SK-N-SH (cell line): ENCODE results near the gene ASTN2.

ENCODE experiments used
- FOXJ3 ChIP-seq: sonication (generic); formaldehyde crosslinking; IDR thresholded peaks from 2 replicates; pipeline ENCODE4 v1.5.1; 2020; ENCODE audit warnings: mild to moderate bottlenecking, missing genetic modification reagents
- JUND ChIP-seq: IDR thresholded peaks from 2 replicates; pipeline ENCODE4 v1.4.0; 2012
- MEF2A ChIP-seq: IDR thresholded peaks from 2 replicates; pipeline ENCODE4 v1.4.0; 2012; ENCODE audit warnings: low read depth, borderline replicate concordance
- POLR2AphosphoS5 ChIP-seq: IDR thresholded peaks from 2 replicates; pipeline ENCODE4 v1.6.1; 2012; ENCODE audit warnings: low read depth, low read length
- RAD21 ChIP-seq: IDR thresholded peaks from 2 replicates; pipeline ENCODE4 v1.6.1; 2012; ENCODE audit warnings: mild to moderate bottlenecking, low read length
- RCOR1 ChIP-seq: fragments of 150-350 bp; IDR thresholded peaks from 2 replicates; pipeline ENCODE4 v1.6.1; 2017; ENCODE audit warnings: antibody characterized with exemption, low read length
- RFX5 ChIP-seq: IDR thresholded peaks from 2 replicates; pipeline ENCODE4 v1.6.1; 2012; ENCODE audit warnings: mild to moderate bottlenecking, improper control_type of control experiment, low read length
- SIN3A ChIP-seq: IDR thresholded peaks from 2 replicates; pipeline ENCODE4 v1.6.1; 2012; ENCODE audit warnings: low read depth, mild to moderate bottlenecking, low read length, moderate library complexity, borderline replicate concordance
- TAF1 ChIP-seq: IDR thresholded peaks from 2 replicates; pipeline ENCODE4 v1.6.1; 2012; ENCODE audit warnings: low read depth, mild to moderate bottlenecking, low read length, moderate library complexity, borderline replicate concordance
- TF ChIP-seq, protein P1 (sequence below): fragments of 200-600 bp; sonication (generic); IDR thresholded peaks from 2 replicates; pipeline ENCODE4 v1.6.1; 2017; ENCODE audit warnings: antibody characterized with exemption, mild to moderate bottlenecking, moderate library complexity
- TF ChIP-seq, protein P2 (sequence below): IDR thresholded peaks from 2 replicates; pipeline ENCODE4 v1.6.1; 2012; ENCODE audit warnings: mild to moderate bottlenecking, low read depth, low read length, moderate library complexity

DNA sequence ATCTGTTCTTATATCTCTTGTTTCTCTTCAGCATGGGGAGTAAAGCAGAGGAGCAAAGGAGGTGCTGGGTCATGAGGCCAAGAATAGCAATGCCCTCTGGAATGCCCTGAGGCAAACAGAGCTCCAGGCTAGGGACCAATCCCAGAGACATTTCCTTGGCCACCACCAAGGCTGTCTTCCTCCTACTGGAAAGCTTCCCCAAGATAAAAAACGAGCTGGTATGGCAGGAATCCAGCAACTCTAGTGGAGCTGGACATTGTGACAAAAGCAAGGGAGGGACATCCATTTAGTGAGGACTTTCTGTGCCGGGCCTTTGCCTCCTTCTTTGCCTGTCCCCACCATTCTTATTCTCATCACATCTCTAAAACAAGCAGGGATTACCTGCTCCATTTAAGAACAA is 161.6 kb downstream of the ASTN2 start:
- TF ChIP-seq, protein P1, sequence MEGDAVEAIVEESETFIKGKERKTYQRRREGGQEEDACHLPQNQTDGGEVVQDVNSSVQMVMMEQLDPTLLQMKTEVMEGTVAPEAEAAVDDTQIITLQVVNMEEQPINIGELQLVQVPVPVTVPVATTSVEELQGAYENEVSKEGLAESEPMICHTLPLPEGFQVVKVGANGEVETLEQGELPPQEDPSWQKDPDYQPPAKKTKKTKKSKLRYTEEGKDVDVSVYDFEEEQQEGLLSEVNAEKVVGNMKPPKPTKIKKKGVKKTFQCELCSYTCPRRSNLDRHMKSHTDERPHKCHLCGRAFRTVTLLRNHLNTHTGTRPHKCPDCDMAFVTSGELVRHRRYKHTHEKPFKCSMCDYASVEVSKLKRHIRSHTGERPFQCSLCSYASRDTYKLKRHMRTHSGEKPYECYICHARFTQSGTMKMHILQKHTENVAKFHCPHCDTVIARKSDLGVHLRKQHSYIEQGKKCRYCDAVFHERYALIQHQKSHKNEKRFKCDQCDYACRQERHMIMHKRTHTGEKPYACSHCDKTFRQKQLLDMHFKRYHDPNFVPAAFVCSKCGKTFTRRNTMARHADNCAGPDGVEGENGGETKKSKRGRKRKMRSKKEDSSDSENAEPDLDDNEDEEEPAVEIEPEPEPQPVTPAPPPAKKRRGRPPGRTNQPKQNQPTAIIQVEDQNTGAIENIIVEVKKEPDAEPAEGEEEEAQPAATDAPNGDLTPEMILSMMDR = no peak
- TF ChIP-seq RAD21 (no peak), SIN3A (no peak), MEF2A (no peak), POLR2AphosphoS5 (no peak), FOXJ3 (no peak), JUND (no peak), RCOR1 (no peak), TAF1 (no peak), RFX5 (no peak)
- TF ChIP-seq, protein P2, sequence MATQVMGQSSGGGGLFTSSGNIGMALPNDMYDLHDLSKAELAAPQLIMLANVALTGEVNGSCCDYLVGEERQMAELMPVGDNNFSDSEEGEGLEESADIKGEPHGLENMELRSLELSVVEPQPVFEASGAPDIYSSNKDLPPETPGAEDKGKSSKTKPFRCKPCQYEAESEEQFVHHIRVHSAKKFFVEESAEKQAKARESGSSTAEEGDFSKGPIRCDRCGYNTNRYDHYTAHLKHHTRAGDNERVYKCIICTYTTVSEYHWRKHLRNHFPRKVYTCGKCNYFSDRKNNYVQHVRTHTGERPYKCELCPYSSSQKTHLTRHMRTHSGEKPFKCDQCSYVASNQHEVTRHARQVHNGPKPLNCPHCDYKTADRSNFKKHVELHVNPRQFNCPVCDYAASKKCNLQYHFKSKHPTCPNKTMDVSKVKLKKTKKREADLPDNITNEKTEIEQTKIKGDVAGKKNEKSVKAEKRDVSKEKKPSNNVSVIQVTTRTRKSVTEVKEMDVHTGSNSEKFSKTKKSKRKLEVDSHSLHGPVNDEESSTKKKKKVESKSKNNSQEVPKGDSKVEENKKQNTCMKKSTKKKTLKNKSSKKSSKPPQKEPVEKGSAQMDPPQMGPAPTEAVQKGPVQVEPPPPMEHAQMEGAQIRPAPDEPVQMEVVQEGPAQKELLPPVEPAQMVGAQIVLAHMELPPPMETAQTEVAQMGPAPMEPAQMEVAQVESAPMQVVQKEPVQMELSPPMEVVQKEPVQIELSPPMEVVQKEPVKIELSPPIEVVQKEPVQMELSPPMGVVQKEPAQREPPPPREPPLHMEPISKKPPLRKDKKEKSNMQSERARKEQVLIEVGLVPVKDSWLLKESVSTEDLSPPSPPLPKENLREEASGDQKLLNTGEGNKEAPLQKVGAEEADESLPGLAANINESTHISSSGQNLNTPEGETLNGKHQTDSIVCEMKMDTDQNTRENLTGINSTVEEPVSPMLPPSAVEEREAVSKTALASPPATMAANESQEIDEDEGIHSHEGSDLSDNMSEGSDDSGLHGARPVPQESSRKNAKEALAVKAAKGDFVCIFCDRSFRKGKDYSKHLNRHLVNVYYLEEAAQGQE = no peak
